Immature natural killer cell (primary cell): Measurements from ENCODE around the gene FAM110A. TPM values are rescaled to one million over a fixed set of nuclear protein-coding genes. Genes with fewer than 3 reads are reported as not detected.
"Not testable (repeated sequence)": the region's sequence is repeated elsewhere in the genome, so short reads cannot be mapped to it uniquely, and the experiment has no call there.

Experiments used
- DNase-seq, 3 donors: peaks; one replicate each; pipeline ENCODE4 v3.0.0; 2022; ENCODE audit warnings: mixed read lengths in 1 of 3
- H3K27ac Mint-ChIP-seq, 6 donors: one replicate each; pipeline ENCODE4 v1.8.0; 2020; ENCODE audit warnings: mixed read lengths in 6 of 6, mild to moderate bottlenecking in 5 of 6, inconsistent platforms in 4 of 6, moderate library complexity in 3 of 6
- H3K27me3 Mint-ChIP-seq, 3 donors: one replicate each; pipeline ENCODE4 v1.8.0; 2020 to 2021; ENCODE audit warnings: low read depth in 3 of 3, mild to moderate bottlenecking in 3 of 3, mixed read lengths in 3 of 3, moderate library complexity in 3 of 3, inconsistent platforms in 1 of 3
- H3K36me3 Mint-ChIP-seq, 3 donors: one replicate each; pipeline ENCODE4 v1.8.0; 2020; ENCODE audit warnings: mixed read lengths in 3 of 3, inconsistent platforms in 2 of 3, mild to moderate bottlenecking in 2 of 3
- H3K4me1 Mint-ChIP-seq, 2 donors: one replicate each; pipeline ENCODE4 v1.8.0; 2020; ENCODE audit warnings: inconsistent platforms in 2 of 2, mild to moderate bottlenecking in 2 of 2, mixed read lengths in 2 of 2, moderate library complexity in 1 of 2
- H3K4me3 Mint-ChIP-seq, 5 donors: one replicate each; pipeline ENCODE4 v1.8.0; 2020; ENCODE audit warnings: mild to moderate bottlenecking in 5 of 5, mixed read lengths in 5 of 5, inconsistent platforms in 3 of 5, moderate library complexity in 3 of 5
- H3K9me3 Mint-ChIP-seq, 6 donors: one replicate each; pipeline ENCODE4 v1.8.0; 2020; ENCODE audit warnings: mild to moderate bottlenecking in 6 of 6, mixed read lengths in 6 of 6, inconsistent platforms in 4 of 6, moderate library complexity in 3 of 6
- polyA plus RNA-seq, 3 donors: library from polyadenylated mRNA; unstranded; fragments of 300-500 nt; fragmentation: Illumina TruSeq; gene quantifications; one replicate each; pipeline ENCODE4 v1.2.3, GENCODE V29; 2021

The FAM110A gene
- polyA plus RNA-seq, 3 donors from 2014 or later, result 5.0 to 20.7 (median 13.8) TPM

GRCh38 chr20:891058-891705 lies 57.7 kb downstream of the FAM110A start:
- Mint-ChIP-seq H3K27ac (no peak overlapping the region), H3K4me1 (no peaks in the 10 kb centered on the region), H3K36me3 (peaks cover 0 to 3% (median 0%) of the 10 kb centered on the region in 3 donors), H3K27me3 (peaks cover 3 to 6% (median 5%) of the 10 kb centered on the region in 3 donors), H3K9me3 (no peaks in the 10 kb centered on the region), H3K4me3 (no peak overlapping the region)
- DNase-seq, result no peak

DNA sequence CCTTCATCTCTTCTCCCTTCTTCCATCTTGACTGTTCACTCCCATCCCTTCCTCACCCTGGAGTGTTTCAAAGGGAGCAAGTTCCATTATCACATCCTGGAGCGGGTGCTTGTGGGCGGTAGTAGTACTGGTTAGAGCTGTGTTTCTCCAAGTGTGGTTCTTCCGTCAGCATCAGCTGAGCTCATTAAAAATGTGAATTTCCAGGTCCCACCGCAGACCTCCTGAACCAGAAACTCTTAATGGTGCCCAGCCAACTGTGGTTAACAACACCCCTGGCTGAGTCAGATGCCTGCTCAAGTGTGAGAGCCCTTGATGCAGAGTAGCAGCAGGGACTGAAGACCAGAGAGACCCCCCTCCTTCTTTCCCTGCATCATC lies 58.2 kb downstream of the FAM110A start:
- H3K27ac Mint-ChIP-seq, result peak overlapping the region in 1 of 6 donors; percentile 26
- H3K9me3 Mint-ChIP-seq, result no peaks in the 10 kb centered on the region
- no peak overlapping the region for H3K4me3 Mint-ChIP-seq
- H3K36me3 Mint-ChIP-seq, result peaks cover 0 to 3% (median 0%) of the 10 kb centered on the region in 3 donors
- peak in 1 of 3 donors; percentile 13 for DNase-seq
- H3K4me1 Mint-ChIP-seq, result no peaks in the 10 kb centered on the region
- peaks cover 3 to 6% (median 5%) of the 10 kb centered on the region in 3 donors for H3K27me3 Mint-ChIP-seq

- not testable (repeated sequence) for H3K9me3 Mint-ChIP-seq, H3K4me1 Mint-ChIP-seq, H3K27ac Mint-ChIP-seq, H3K4me3 Mint-ChIP-seq, H3K36me3 Mint-ChIP-seq, DNase-seq, H3K27me3 Mint-ChIP-seq
Observed at GRCh38 chr20:892371-892770, 58.9 kb downstream of the FAM110A start.

Other genes with a start within 250 kb of the FAM110A start
- not detected for gene TCF15, start 223.4 kb upstream of the FAM110A start, polyA plus RNA-seq
- 10 to 100 TPM; 23.1 to 44.6 (median 31.0) TPM for gene SRXN1, start 180.5 kb upstream of the FAM110A start, polyA plus RNA-seq
- not detected for gene SCRT2, start 157.9 kb upstream of the FAM110A start, polyA plus RNA-seq
- gene SLC52A3, start 65.2 kb upstream of the FAM110A start, polyA plus RNA-seq, result not detected
- gene ANGPT4, start 82.6 kb downstream of the FAM110A start, polyA plus RNA-seq, result not detected
- gene RSPO4, start 168.6 kb downstream of the FAM110A start, polyA plus RNA-seq, result not detected